ENCODE results near the gene INVS.

DNA sequence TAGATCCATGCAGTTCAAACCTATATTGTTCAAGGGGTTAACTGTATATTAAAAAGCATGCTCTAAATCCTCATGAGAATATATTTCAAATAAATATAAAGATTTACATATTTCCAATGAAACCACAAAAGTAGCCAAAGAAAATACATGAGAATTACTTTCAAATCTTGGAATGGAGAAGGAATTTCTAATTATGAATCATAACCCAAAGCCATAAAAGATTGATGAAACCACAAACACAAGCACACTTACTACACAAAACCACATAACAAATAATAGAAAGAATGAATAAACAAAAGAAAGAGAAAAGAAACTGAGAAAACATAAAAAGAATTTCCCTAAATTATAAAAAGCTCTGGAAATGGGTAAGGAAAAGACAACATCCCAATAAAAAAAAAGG lies 16.3 kb upstream of the INVS start:
- TF ChIP-seq, protein P1, sequence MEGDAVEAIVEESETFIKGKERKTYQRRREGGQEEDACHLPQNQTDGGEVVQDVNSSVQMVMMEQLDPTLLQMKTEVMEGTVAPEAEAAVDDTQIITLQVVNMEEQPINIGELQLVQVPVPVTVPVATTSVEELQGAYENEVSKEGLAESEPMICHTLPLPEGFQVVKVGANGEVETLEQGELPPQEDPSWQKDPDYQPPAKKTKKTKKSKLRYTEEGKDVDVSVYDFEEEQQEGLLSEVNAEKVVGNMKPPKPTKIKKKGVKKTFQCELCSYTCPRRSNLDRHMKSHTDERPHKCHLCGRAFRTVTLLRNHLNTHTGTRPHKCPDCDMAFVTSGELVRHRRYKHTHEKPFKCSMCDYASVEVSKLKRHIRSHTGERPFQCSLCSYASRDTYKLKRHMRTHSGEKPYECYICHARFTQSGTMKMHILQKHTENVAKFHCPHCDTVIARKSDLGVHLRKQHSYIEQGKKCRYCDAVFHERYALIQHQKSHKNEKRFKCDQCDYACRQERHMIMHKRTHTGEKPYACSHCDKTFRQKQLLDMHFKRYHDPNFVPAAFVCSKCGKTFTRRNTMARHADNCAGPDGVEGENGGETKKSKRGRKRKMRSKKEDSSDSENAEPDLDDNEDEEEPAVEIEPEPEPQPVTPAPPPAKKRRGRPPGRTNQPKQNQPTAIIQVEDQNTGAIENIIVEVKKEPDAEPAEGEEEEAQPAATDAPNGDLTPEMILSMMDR (conservative IDR thresholded peaks at IDR 0.05), result no peak
- TF ChIP-seq ZFX (IDR thresholded peaks at IDR 0.05), result no peak
